HepG2 (cell line): ENCODE data around the gene C2orf15. TPM values are rescaled to one million over a fixed set of nuclear protein-coding genes. Genes with fewer than 3 reads are reported as not detected.

Source experiments
- ATAC-seq: fragments of 200-7000 bp; cut with Tn5 transposase; 3 replicates; pipeline ENCODE4 v1.9.1; 2020; ENCODE audit warnings: mild to moderate bottlenecking, moderate library complexity
- BruUV-seq: library from RNA; stranded (reverse); fragments of 400-500 nt; replicated peaks from 2 replicates; lab custom pipeline; 2021; lab: Mats Ljungman, UMichigan
- CTCF ChIA-PET: fragments of 300-600 bp; formaldehyde crosslinking; extraction: SDS; loops from one replicate; lab custom pipeline; 2021; ENCODE audit warnings: low total read pairs, inconsistent platforms, low intra/inter-chr PET ratio; lab: Yijun Ruan, JAX
- POLR2A ChIA-PET: fragments of 350-600 bp; sonication (Branson Sonifier 250); formaldehyde crosslinking; loops from one replicate; lab custom pipeline; 2020; ENCODE audit warnings: antibody characterized with exemption, inconsistent platforms; lab: Yijun Ruan, JAX
- DNase-seq: peaks from one replicate; pipeline ENCODE4 v3.0.0-alpha.2; 2015; ENCODE audit warnings: low spot score
- FAIRE-seq: peaks from 3 replicates; lab custom pipeline; 2011; peaks lifted over from hg19 to GRCh38; lab: Jason Lieb, UNC
- H2AFZ ChIP-seq: one replicate; pipeline ENCODE4 v1.6.1; 2011; ENCODE audit warnings: low read length, inconsistent platforms
- H3K27ac ChIP-seq: fragments of 300-600 bp; 3 replicates; pipeline ENCODE4 v1.8.0; 2011; ENCODE audit warnings: mixed run types, mild to moderate bottlenecking, mixed read lengths, low read length, inconsistent platforms; ENCODE audit not compliant: insufficient read depth; ENCODE audit errors: extremely low read length
- H3K27me3 ChIP-seq, 2 experiments: fragments of 200-600 bp in 1 of 2; 2 replicates in 1 of 2; 3 replicates in 1 of 2; pipeline versions ENCODE4 v1.6.0 to v1.8.0; 2011; ENCODE audit warnings: low read length in 2 of 2, mild to moderate bottlenecking in 2 of 2, moderate library complexity in 2 of 2, inconsistent platforms in 1 of 2; ENCODE audit not compliant: insufficient read depth in 2 of 2, control insufficient read depth in 1 of 2
- H3K36me3 ChIP-seq, 2 experiments: fragments of 200-600 bp in 1 of 2; replicated peaks in 1 of 2; 2 replicates in 1 of 2; 3 replicates in 1 of 2; pipeline versions ENCODE4 v1.5.1 to v1.8.0; 2011; ENCODE audit warnings: low read length in 2 of 2, inconsistent platforms in 1 of 2; ENCODE audit not compliant: insufficient read depth in 2 of 2, control insufficient read depth in 1 of 2
- H3K4me1 ChIP-seq: 2 replicates; pipeline ENCODE4 v1.5.1; 2012; ENCODE audit warnings: low read length, inconsistent platforms; ENCODE audit not compliant: insufficient read depth
- H3K4me2 ChIP-seq: 2 replicates; pipeline ENCODE4 v1.6.0; 2011; ENCODE audit warnings: low read depth, low read length, inconsistent platforms
- H3K4me3 ChIP-seq, 3 experiments: fragments of 200-600 bp in 1 of 3; sonication (generic), shearing (Covaris generic) in 1 of 3; replicated peaks in 1 of 3; 2 replicates each; pipeline ENCODE4 v1.5.1; 2011 to 2016; ENCODE audit warnings: low read length in 3 of 3, inconsistent platforms in 2 of 3, low read depth in 2 of 3, mild to moderate bottlenecking in 2 of 3, control low read depth in 1 of 3, mixed read lengths in 1 of 3; ENCODE audit not compliant: insufficient read depth in 1 of 3
- H3K79me2 ChIP-seq: one replicate; pipeline ENCODE4 v1.6.1; 2011; ENCODE audit warnings: low read length, inconsistent platforms; ENCODE audit not compliant: insufficient read depth
- H3K9ac ChIP-seq: 2 replicates; pipeline ENCODE4 v1.6.0; 2011; ENCODE audit warnings: mild to moderate bottlenecking, low read depth, low read length, inconsistent platforms; ENCODE audit not compliant: insufficient read depth
- H3K9me3 ChIP-seq: 2 replicates; pipeline ENCODE4 v1.5.1; 2012; ENCODE audit warnings: mild to moderate bottlenecking, low read length
- H4K20me1 ChIP-seq: 2 replicates; pipeline ENCODE4 v1.6.0; 2011; ENCODE audit warnings: inconsistent platforms, mild to moderate bottlenecking, low read length, moderate library complexity; ENCODE audit not compliant: insufficient read depth
- BHLHE40 ChIP-seq: IDR thresholded peaks from 2 replicates; pipeline ENCODE4 v1.6.1; 2011; ENCODE audit warnings: low read length, improper control_type of control experiment
- BRD4 ChIP-seq: sonication (generic); formaldehyde crosslinking; IDR thresholded peaks from 2 replicates; pipeline ENCODE4 v1.4.0; 2020; ENCODE audit warnings: missing genetic modification reagents
- CBX2 ChIP-seq, 2 experiments: fragments of 200-600 bp in 1 of 2; sonication (generic); formaldehyde crosslinking in 1 of 2; IDR thresholded peaks; 2 replicates each; pipeline versions ENCODE4 v1.7.0 to v1.8.1; 2018 to 2022; ENCODE audit warnings: low read depth in 2 of 2, low read length in 1 of 2, mild to moderate bottlenecking in 1 of 2, missing genetic modification reagents in 1 of 2
- ESRRA ChIP-seq: sonication (generic); formaldehyde crosslinking; IDR thresholded peaks from 2 replicates; pipeline ENCODE4 v1.5.1; 2020; ENCODE audit warnings: mild to moderate bottlenecking, low read depth, missing genetic modification reagents
- FOXA1 ChIP-seq, 2 experiments: fragments of 450-650 bp in 1 of 2; sonication (generic) in 1 of 2; formaldehyde crosslinking in 1 of 2; IDR thresholded peaks; 2 replicates each; pipeline versions ENCODE4 v1.4.0 to v1.6.1; 2016 to 2020; ENCODE audit warnings: missing genetic modification reagents in 1 of 2
- NCOR1 ChIP-seq: fragments of 200-600 bp; sonication (generic); IDR thresholded peaks from 2 replicates; pipeline ENCODE4 v1.7.0; 2017; ENCODE audit warnings: antibody characterized with exemption, low read length, borderline replicate concordance
- NFE2L2 ChIP-seq: fragments of 150-350 bp; IDR thresholded peaks from 2 replicates; pipeline ENCODE4 v1.6.1; 2014; ENCODE audit warnings: low read length
- NR2F6 ChIP-seq, 2 experiments: IDR thresholded peaks; 2 replicates each; pipeline ENCODE4 v1.6.1; 2016; ENCODE audit warnings: antibody characterized with exemption in 1 of 2, mild to moderate bottlenecking in 1 of 2
- TGIF2 ChIP-seq: IDR thresholded peaks from 2 replicates; pipeline ENCODE4 v1.6.1; 2016; ENCODE audit warnings: control low read depth, missing compliant biosample characterization
- ZMYM3 ChIP-seq: sonication (generic); formaldehyde crosslinking; IDR thresholded peaks from 2 replicates; pipeline ENCODE4 v1.5.1; 2020; ENCODE audit warnings: mild to moderate bottlenecking, missing genetic modification reagents
- ZNF225 ChIP-seq: sonication (generic); formaldehyde crosslinking; IDR thresholded peaks from 2 replicates; pipeline ENCODE4 v1.4.0; 2020; ENCODE audit warnings: mild to moderate bottlenecking, missing genetic modification reagents
- ZNF326 ChIP-seq: sonication (generic); formaldehyde crosslinking; IDR thresholded peaks from 2 replicates; pipeline ENCODE4 v1.4.0; 2020; ENCODE audit warnings: missing genetic modification reagents, borderline replicate concordance
- ZNF510 ChIP-seq: sonication (generic); formaldehyde crosslinking; IDR thresholded peaks from 2 replicates; pipeline ENCODE4 v1.4.0; 2020; ENCODE audit warnings: low read depth, mild to moderate bottlenecking, missing genetic modification reagents
- ZNF547 ChIP-seq: sonication (generic); formaldehyde crosslinking; IDR thresholded peaks from 2 replicates; pipeline ENCODE4 v1.5.1; 2020; ENCODE audit warnings: mild to moderate bottlenecking, missing genetic modification reagents
- ZNF550 ChIP-seq: sonication (generic); formaldehyde crosslinking; IDR thresholded peaks from 2 replicates; pipeline ENCODE4 v1.4.0; 2020; ENCODE audit warnings: mild to moderate bottlenecking, missing genetic modification reagents, borderline replicate concordance
- ZNF563 ChIP-seq: sonication (generic); formaldehyde crosslinking; IDR thresholded peaks from 2 replicates; pipeline ENCODE4 v1.8.0; 2022; ENCODE audit warnings: mild to moderate bottlenecking, moderate library complexity, missing genetic modification reagents
- ZNF781 ChIP-seq: sonication (generic); formaldehyde crosslinking; IDR thresholded peaks from 2 replicates; pipeline ENCODE4 v1.5.1; 2020; ENCODE audit warnings: borderline replicate concordance, mild to moderate bottlenecking, missing genetic modification reagents; ENCODE audit errors: not compliant biosample characterization
- WGBS: methylation state at CpG from one replicate; pipeline ENCODE4 v1.1.6; 2017; ENCODE audit warnings: low lambda C conversion rate; 5-methylcytosine and 5-hydroxymethylcytosine counted together
- in situ Hi-C: cut with HindIII; loops from 2 replicates; pipeline ENCODE4 v1.10.0; 2017; ENCODE audit warnings: low pct_unique_long_range_greater_than_20kb; ENCODE audit not compliant: extremely low pct_ligation_motif_present
- intact Hi-C: fragments of 100-400 bp; cut with micrococcal nuclease; formaldehyde crosslinking; loops from one replicate; pipeline ENCODE4 v1.10.0; 2022; ENCODE audit not compliant: unreplicated experiment
- polyA plus RNA-seq, 8 experiments: library from polyadenylated mRNA; depleted of rRNA in 3 of 8; stranded (reverse) in 7 of 8; unstranded in 1 of 8; fragments of >200 nt; fragmentation: Illumina TruSeq in 4 of 8; extraction: Trizol in 4 of 8; gene quantifications; 2 replicates each; pipeline versions ENCODE4 v1.2.1 to v1.2.3, GENCODE V29; 2011 to 2016; ENCODE audit warnings: low read depth in 4 of 8, missing spikeins in 1 of 8, mixed read lengths in 1 of 8; ENCODE audit not compliant: insufficient read depth in 1 of 8
- total RNA-seq, 5 experiments: library from RNA; depleted of rRNA; stranded (reverse); fragments of >200 nt; fragmentation: Illumina TruSeq; extraction: Trizol; gene quantifications; 2 replicates each; pipeline ENCODE4 v1.2.3, GENCODE V29; 2016; ENCODE audit warnings: low read depth in 1 of 5
- TF ChIP-seq, protein P1 (sequence below): IDR thresholded peaks from 2 replicates; pipeline ENCODE4 v1.6.1; 2012; ENCODE audit warnings: inconsistent platforms
- TF ChIP-seq, protein P2 (sequence below): IDR thresholded peaks from 2 replicates; pipeline ENCODE4 v1.6.1; 2016; ENCODE audit warnings: low read depth, missing genetic modification reagents, missing compliant biosample characterization

Gene C2orf15
- total and polyA plus RNA-seq, 2 of the 13 experiments (the other 11 are each of a cell fraction or from before 2014, with no cell fraction given): 5.5 to 8.3 TPM

DNA sequence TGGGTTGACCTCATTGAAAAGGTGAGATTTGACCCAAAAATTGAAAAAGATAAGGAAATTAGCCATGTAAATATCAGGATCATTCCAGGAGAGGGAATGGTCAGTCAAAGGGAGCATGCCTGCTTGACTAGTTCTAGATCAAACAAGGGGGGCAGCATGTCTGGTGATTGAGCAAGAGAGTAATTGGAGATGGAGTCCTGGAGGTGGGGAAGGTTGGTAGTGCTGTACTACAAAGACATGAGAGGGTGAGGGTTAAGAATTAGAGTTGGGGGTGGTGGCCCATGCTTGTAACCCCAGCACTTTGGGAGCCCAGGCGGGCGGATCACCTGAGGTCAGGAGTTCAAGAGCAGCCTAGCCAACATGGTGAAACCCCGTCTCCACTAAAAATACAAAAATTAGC is 41.5 kb downstream of the C2orf15 start:
- no peaks in the 10 kb centered on the region for H4K20me1 ChIP-seq
- peak overlapping the region; percentile 68 to 84 (median 84); a peak in 4 of 6 replicates for H3K4me3 ChIP-seq
- peak; percentile 54 for ATAC-seq
- in situ Hi-C loops: loop anchor here (5.0 kb wide), 1 partner anchor 154 kb away; the partner anchor contains the start of genes EIF5B and TXNDC9
- no peaks in the 10 kb centered on the region; a peak in 1 of 5 replicates for H3K27me3 ChIP-seq
- CTCF ChIA-PET: no interaction called here
- POLR2A ChIA-PET: interaction anchor here (0.8 to 3.3 kb wide), 2 partner anchors 28 to 154 kb away, joined by 5 to 47 read pairs; partner anchors contain the start of genes EIF5B, LIPT1 and TSGA10
- intact Hi-C loops: loop anchor here (10.0 kb wide), 1 partner anchor 312 kb away; the partner anchor contains the start of gene REV1
- FAIRE-seq: peak; percentile 72
- peaks cover 4 to 8% of the 10 kb centered on the region in 2 experiments; a peak in 3 of 5 replicates for H3K36me3 ChIP-seq
- no peaks in the 10 kb centered on the region for H3K9me3 ChIP-seq
- peaks cover 46% of the 10 kb centered on the region for H3K4me1 ChIP-seq
- peaks cover 73% of the 10 kb centered on the region for H3K79me2 ChIP-seq
- H3K27ac ChIP-seq: peak overlapping the region; percentile 83
- H3K9ac ChIP-seq: peak overlapping the region; percentile 82; the same call in 1 of the 2 replicates
- DNase-seq: peak; percentile 82
- peak overlapping the region; percentile 15 for H2AFZ ChIP-seq
- no TSS peak for BruUV-seq
- 74% methylated on average over 3 of the region's 3 CpGs for WGBS
- peak overlapping the region; percentile 83 for H3K4me2 ChIP-seq
- TF ChIP-seq NCOR1 (no peak), ZNF550 (CRISPR knock-in tag) (no peak), CBX2 (IDR thresholded peaks at IDR 0.05; ENCODE audit: low read depth, low read length) (no peak), CBX2 (CRISPR knock-in tag; IDR thresholded peaks at IDR 0.05; ENCODE audit: low read depth) (no peak), BRD4 (CRISPR knock-in tag) (no peak), BHLHE40 (no peak), ZNF510 (CRISPR knock-in tag) (0 out of 2 replicates have a peak, but pooled peaks have one; percentile 67), ZNF225 (no peak), NR2F6 (IDR thresholded peaks at IDR 0.05) (no peak; the same call in 1 of the 2 replicates), NR2F6 (CRISPR knock-in tag; IDR thresholded peaks at IDR 0.05) (0 out of 2 replicates have a peak, but pooled peaks have one; percentile 12), ZNF326 (no peak), ZNF563 (no peak), ZNF547 (CRISPR knock-in tag) (no peak), ESRRA (CRISPR knock-in tag) (no peak), TGIF2 (CRISPR knock-in tag) (peak; percentile 68; the same call in 1 of the 2 replicates), FOXA1 (IDR thresholded peaks at IDR 0.05) (no peak), FOXA1 (CRISPR knock-in tag; IDR thresholded peaks at IDR 0.05) (peak; percentile 56), ZNF781 (no peak), NFE2L2 (no peak), ZMYM3 (CRISPR knock-in tag) (0 out of 2 replicates have a peak, but pooled peaks have one; percentile 40)
- TF ChIP-seq, protein P1, sequence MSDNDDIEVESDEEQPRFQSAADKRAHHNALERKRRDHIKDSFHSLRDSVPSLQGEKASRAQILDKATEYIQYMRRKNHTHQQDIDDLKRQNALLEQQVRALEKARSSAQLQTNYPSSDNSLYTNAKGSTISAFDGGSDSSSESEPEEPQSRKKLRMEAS: peak; percentile 61; the same call in 1 of the 2 replicates
- TF ChIP-seq, protein P2, sequence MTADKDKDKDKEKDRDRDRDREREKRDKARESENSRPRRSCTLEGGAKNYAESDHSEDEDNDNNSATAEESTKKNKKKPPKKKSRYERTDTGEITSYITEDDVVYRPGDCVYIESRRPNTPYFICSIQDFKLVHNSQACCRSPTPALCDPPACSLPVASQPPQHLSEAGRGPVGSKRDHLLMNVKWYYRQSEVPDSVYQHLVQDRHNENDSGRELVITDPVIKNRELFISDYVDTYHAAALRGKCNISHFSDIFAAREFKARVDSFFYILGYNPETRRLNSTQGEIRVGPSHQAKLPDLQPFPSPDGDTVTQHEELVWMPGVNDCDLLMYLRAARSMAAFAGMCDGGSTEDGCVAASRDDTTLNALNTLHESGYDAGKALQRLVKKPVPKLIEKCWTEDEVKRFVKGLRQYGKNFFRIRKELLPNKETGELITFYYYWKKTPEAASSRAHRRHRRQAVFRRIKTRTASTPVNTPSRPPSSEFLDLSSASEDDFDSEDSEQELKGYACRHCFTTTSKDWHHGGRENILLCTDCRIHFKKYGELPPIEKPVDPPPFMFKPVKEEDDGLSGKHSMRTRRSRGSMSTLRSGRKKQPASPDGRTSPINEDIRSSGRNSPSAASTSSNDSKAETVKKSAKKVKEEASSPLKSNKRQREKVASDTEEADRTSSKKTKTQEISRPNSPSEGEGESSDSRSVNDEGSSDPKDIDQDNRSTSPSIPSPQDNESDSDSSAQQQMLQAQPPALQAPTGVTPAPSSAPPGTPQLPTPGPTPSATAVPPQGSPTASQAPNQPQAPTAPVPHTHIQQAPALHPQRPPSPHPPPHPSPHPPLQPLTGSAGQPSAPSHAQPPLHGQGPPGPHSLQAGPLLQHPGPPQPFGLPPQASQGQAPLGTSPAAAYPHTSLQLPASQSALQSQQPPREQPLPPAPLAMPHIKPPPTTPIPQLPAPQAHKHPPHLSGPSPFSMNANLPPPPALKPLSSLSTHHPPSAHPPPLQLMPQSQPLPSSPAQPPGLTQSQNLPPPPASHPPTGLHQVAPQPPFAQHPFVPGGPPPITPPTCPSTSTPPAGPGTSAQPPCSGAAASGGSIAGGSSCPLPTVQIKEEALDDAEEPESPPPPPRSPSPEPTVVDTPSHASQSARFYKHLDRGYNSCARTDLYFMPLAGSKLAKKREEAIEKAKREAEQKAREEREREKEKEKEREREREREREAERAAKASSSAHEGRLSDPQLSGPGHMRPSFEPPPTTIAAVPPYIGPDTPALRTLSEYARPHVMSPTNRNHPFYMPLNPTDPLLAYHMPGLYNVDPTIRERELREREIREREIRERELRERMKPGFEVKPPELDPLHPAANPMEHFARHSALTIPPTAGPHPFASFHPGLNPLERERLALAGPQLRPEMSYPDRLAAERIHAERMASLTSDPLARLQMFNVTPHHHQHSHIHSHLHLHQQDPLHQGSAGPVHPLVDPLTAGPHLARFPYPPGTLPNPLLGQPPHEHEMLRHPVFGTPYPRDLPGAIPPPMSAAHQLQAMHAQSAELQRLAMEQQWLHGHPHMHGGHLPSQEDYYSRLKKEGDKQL (CRISPR knock-in tag): 0 out of 2 replicates have a peak, but pooled peaks have one; percentile 37
